GM10248 (cell line): ENCODE measurements around the gene MDFIC2.
"Not testable (repeated sequence)": the region's sequence is repeated elsewhere in the genome, so short reads cannot be mapped to it uniquely, and the experiment has no call there.

Experiments
- CTCF ChIA-PET: fragments of 300-600 bp; sonication (Branson Sonifier 250); formaldehyde crosslinking; extraction: SDS; loops from one replicate; lab custom pipeline; 2021; ENCODE audit warnings: antibody characterized with exemption; lab: Yijun Ruan, JAX
- POLR2A ChIA-PET: fragments of 350-650 bp; sonication (Branson Sonifier 250); formaldehyde crosslinking; extraction: SDS; loops from one replicate; lab custom pipeline; 2020; ENCODE audit warnings: antibody characterized with exemption; lab: Yijun Ruan, JAX
- DNase-seq: peaks from one replicate; pipeline ENCODE4 v3.0.0; 2012; ENCODE audit errors: extremely low spot score
- TF ChIP-seq, protein P1 (sequence below): IDR thresholded peaks from 2 replicates; pipeline ENCODE4 v1.5.1; 2012; ENCODE audit warnings: mild to moderate bottlenecking, low read depth; ENCODE audit errors: extremely low read depth, missing control alignments, control extremely low read depth

MDFIC2 gene

DNA sequence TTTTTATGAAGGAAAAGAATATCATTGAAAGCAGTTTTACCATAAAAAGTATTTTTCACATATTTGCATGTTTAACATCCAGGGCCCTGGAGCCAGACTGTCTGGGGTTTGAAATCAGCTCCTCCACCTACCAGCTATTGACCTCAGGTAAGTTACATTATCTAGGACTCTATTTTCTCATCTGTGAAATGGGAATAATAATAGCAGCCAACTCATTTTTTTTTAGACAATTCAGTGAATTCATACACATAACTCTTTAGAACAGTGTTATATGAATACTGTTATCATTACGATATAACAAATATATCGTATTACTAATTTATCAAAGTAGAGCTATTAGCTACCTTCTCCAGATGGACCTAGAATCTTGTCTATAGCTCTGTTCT lies 21.3 kb downstream of the MDFIC2 start:
- TF ChIP-seq, protein P1, sequence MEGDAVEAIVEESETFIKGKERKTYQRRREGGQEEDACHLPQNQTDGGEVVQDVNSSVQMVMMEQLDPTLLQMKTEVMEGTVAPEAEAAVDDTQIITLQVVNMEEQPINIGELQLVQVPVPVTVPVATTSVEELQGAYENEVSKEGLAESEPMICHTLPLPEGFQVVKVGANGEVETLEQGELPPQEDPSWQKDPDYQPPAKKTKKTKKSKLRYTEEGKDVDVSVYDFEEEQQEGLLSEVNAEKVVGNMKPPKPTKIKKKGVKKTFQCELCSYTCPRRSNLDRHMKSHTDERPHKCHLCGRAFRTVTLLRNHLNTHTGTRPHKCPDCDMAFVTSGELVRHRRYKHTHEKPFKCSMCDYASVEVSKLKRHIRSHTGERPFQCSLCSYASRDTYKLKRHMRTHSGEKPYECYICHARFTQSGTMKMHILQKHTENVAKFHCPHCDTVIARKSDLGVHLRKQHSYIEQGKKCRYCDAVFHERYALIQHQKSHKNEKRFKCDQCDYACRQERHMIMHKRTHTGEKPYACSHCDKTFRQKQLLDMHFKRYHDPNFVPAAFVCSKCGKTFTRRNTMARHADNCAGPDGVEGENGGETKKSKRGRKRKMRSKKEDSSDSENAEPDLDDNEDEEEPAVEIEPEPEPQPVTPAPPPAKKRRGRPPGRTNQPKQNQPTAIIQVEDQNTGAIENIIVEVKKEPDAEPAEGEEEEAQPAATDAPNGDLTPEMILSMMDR: no peak
- CTCF ChIA-PET: interaction anchor here (0.8 to 1.4 kb wide), 2 partner anchors 30 to 115 kb away, joined by 3 read pairs; no protein-coding TSS in a partner anchor
- no peak for DNase-seq
- POLR2A ChIA-PET: no interaction called here

DNA sequence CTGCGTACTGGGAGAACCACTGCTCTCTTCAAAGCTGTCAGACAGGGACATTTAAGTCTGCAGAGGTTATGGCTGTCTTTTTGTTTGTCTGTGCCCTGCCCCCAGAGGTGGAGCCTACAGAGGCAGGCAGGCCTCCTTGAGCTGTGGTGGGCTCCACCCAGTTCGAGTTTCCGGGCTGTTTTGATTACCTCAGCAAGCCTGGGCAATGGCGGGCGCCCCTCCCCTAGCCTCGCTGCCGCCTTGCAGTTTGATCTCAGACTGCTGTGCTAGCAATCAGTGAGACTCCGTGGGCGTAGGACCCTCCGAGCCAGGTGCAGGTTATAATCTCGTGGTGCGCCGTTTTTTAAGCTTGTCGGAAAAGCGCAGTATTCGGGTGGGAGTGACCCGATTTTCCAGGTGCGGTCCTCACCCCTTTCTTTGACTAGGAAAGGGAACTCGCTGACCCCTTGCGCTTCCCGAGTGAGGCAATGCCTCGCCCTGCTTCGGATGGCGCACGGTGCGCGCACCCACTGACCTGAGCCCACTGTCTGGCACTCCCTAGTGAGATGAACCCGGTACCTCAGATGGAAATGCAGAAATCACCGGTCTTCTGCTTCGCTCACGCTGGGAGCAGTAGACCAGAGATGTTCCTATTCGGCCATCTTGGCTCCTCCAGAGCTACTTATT lies 21.9 kb downstream of the MDFIC2 start:
- POLR2A ChIA-PET, DNase-seq: not testable (repeated sequence)
- CTCF ChIA-PET: interaction anchor here (0.8 to 1.4 kb wide), 2 partner anchors 31 to 114 kb away, joined by 3 read pairs; no protein-coding TSS in a partner anchor

DNA sequence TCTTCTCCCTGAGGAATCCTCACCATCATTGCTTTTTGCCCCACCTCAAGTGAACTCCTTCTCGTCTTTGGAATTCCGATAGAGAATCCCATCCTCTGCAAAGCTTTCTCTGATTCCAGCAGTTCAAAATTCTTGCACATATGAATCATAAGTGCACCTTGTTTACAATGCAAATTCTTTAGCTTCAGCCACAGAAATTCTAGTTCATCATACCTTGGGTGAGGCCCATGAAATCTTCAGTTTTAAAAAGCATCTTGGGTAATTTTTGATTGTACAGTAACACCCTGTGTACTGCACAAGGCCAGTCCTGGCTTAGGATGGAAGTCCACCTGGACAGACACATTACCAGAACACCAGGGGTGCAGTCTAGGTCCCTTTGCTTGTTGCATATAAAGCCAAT lies 30.8 kb downstream of the MDFIC2 start:
- ChIA-PET POLR2A (no interaction called here), CTCF (no interaction called here)
- TF ChIP-seq, protein P1: no peak
- DNase-seq: no peak

DNA sequence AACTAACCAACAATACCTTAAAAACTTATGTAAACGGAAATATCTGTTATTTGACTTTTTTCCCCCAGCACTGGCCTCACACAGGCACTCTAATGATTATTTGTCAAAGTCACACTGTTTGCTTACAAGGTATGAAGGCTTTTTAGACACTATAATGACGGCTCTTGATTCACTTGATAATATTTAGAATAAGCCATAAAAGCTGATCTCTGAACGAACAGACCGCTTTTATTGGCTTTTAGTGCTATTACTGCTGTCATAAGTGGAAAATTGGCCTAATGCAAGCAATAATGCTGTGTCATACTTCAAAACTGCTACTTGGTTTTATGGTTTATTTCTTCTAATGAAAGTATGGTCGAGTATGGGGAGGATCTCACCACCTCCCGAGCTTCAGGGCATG lies 35.1 kb downstream of the MDFIC2 start:
- TF ChIP-seq, protein P1: no peak
- ChIA-PET POLR2A (no interaction called here), CTCF (no interaction called here)
- no peak for DNase-seq

DNA sequence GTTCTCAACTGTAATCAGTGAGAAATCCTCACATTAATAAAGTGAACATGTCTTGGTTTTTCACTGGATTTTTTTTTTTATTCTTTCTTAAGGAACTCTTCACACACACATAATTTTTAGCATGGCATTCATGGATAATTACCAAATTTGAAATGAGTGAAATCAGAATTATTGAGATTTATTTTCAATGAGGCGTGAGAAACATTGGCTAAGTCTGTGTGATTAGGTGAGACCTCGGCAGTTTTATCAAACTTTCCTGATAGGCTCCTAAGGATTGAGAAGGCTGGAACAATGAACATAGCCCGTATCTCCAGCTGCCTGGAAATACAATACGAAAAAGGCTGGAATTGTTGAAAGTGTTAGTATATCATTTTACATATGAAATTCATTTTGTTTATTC lies 35.5 kb downstream of the MDFIC2 start:
- POLR2A ChIA-PET: no interaction called here
- CTCF ChIA-PET: no interaction called here
- TF ChIP-seq, protein P1: no peak
- DNase-seq: no peak

DNA sequence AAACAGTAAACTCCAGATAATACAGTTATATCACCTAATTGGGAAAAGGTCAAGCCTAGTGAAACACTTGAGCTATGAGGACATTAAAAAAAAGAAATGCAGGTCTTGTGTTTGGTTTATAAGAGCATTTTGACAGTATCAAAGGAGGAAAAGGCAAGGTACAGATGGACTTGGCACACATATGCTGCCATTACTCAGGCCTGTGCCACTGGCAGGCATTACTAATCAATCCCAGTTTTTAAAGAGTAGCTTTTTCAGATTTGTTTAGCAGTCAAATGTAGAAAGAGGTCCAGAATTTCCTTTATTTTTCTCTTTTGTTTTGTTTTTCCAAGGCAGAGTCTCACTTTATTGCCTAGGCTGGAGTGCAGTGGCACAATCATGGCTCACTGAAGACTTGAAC lies 38.9 kb downstream of the MDFIC2 start:
- POLR2A ChIA-PET: no interaction called here
- DNase-seq: no peak
- CTCF ChIA-PET: no interaction called here
- TF ChIP-seq, protein P1: no peak

DNA sequence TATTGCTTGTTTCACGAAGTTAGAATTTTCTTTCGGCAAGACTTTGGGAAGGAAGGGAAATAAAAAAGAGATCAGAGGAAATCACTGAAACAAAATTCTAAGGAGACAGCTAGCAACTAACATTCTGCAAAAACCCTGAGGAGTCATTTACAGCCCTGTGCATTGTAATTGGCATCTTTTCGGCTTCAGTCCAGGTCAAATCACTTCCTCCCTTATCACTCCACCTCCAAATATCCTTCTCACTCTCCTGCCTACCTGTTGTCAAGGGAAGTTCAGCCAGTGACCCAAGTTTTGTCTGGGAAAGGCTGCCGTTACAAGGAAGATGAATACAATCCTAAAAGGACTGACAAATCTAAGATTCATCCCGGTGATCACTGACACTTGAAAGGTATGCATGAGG lies 39.6 kb downstream of the MDFIC2 start:
- no peak for DNase-seq
- TF ChIP-seq, protein P1: no peak
- ChIA-PET CTCF (no interaction called here), POLR2A (no interaction called here)
